Measurements from ENCODE around the gene SLC3A2.
"Not testable (repeated sequence)": the region's sequence is repeated elsewhere in the genome, so short reads cannot be mapped to it uniquely, and the experiment has no call there.

The SLC3A2 gene

DNA sequence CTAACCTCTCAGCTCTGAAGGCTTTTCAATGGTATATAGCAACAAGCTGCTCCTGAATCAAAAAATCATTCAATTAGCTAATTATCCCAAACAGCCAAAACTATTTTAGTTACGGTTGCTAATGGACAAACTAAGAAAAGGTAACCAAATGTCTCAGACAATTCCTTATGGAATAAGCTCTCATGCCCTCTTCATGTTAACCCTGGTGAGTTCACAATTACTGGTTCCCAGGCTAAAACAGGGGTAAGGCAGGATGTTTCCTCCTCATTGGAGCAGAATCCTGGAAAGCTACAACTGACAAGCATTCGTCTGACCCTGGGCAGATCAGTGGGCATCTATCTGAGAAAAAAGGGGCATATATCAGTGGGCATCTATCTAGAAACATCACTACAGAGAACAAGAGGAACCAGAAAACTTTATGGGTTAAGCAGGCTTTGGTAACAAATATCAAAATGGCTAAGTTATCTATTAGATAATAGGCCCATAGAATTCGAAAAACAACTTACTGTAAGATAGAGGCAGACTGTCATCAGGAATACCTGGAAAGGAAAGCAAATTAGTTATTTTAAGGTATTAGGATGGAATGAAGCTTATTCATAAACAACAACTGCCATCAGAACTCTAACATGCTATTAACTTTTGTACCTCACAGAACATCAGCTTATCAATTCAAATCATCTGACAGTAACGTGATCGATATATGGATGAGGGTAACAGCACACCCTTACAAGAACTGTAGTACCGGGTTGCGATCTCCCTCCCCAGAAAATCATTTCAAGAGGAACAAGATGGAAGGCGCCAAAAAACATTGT is 26.5 kb upstream of the SLC3A2 start:
- no peak for DNase-seq (ENCODE audit: low read depth)
- peak overlapping the region; percentile 98 for H3K4me3 ChIP-seq (ENCODE audit: low read length)
- TF ChIP-seq, protein P1, sequence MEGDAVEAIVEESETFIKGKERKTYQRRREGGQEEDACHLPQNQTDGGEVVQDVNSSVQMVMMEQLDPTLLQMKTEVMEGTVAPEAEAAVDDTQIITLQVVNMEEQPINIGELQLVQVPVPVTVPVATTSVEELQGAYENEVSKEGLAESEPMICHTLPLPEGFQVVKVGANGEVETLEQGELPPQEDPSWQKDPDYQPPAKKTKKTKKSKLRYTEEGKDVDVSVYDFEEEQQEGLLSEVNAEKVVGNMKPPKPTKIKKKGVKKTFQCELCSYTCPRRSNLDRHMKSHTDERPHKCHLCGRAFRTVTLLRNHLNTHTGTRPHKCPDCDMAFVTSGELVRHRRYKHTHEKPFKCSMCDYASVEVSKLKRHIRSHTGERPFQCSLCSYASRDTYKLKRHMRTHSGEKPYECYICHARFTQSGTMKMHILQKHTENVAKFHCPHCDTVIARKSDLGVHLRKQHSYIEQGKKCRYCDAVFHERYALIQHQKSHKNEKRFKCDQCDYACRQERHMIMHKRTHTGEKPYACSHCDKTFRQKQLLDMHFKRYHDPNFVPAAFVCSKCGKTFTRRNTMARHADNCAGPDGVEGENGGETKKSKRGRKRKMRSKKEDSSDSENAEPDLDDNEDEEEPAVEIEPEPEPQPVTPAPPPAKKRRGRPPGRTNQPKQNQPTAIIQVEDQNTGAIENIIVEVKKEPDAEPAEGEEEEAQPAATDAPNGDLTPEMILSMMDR (IDR thresholded peaks at IDR 0.05; ENCODE audit: insufficient read depth, low read depth, low read length, missing control alignments) = no peak

DNA sequence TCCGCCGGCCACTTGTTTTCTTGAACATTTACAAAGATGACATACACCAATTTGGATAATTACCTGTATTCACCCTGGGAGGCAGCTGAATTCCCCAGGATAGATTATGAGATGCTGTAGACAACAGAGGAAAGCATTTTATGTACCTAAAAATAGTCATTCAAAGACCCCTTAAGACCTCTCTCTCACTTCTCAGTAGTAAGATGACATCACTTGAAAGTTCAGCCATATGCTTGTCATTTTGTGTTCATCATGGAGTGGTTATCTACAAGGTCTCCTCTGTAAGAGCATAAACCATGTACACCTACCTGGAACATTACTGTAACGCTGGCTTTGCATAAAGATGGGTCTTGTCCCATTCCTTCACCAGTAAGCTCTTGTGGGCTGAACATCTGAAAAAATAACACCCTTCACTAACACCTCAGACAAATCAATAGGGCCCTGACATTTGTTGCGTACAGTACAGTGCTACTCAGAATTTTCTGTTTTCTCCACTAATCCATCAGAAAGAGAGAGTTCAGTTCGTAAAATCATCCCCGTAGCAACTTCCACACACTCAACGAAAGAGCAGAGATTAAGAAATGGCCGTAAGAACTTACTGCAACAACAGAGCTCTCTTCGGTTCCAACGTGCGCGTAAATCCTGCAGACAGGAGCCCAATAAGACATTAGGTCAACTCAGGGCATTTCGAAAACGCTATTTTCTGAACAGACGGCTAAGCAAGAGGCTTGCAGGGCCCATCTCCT is 25.7 kb upstream of the SLC3A2 start:
- peak overlapping the region; percentile 98 for H3K4me3 ChIP-seq (ENCODE audit: low read length)
- no peak for DNase-seq (ENCODE audit: low read depth)
- TF ChIP-seq, protein P1 (IDR thresholded peaks at IDR 0.05; ENCODE audit: insufficient read depth, low read depth, low read length, missing control alignments) = no peak

DNA sequence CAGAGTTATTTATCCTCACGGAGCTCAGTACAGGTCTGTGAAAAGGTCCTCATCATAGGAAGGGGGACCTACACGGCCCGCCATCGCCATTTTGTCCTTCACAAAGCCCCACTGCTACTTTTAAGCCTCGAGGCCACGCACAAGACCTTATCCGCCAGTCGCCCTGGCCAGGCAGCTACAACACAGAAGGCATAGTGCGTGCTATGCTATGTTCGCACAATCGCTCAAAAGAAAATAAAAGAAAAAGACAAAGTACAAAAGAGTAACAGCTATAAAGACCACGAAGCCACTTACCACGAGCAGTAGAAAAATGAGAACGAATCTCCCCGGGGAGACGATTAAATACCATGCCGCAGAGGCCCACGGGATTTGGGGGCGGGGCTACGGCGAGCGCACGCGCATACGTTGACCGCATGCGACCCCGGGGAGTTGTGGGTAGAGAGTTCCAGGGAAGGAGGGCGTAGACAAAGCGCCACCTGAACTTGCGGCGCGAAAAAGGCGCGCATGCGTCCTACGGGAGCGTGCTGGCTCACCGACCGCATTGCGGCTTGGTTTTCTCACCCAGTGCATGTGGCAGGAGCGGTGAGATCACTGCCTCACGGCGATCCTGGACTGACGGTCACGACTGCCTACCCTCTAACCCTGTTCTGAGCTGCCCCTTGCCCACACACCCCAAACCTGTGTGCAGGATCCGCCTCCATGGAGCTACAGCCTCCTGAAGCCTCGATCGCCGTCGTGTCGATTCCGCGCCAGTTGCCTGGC is 24.9 kb upstream of the SLC3A2 start:
- TF ChIP-seq, protein P1 (IDR thresholded peaks at IDR 0.05; ENCODE audit: insufficient read depth, low read depth, low read length, missing control alignments) = no peak
- peak; percentile 99 for DNase-seq (ENCODE audit: low read depth)
- H3K4me3 ChIP-seq (ENCODE audit: low read length) = peak overlapping the region; percentile 98

DNA sequence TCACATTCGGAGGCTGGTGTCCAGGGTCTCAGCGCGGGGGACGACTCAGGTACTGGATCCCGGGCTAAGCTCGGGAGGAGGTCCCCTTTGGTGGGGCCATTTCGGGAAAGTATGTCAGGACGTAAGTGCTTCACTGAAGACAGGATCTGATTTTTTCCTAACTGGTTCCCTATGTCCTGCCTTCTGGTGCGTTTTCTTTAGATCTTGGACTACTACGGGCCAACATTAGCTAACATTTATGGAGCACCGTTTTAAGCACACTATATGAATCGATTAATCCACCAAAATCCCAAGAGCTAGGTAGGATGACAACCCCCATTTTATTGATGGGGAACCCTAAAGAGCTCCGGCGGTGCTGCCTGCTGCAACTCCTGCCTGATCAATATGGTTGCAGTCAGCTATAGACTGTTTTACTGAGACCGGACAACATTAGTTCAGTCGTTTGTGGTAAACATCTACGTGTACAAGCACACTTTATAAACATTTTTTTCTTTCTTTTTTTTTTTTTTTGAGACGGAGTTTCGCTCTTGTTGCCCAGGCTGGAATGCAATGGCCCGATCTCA is 24.3 kb upstream of the SLC3A2 start:
- no peak for DNase-seq (ENCODE audit: low read depth)
- TF ChIP-seq, protein P1 (IDR thresholded peaks at IDR 0.05; ENCODE audit: insufficient read depth, low read depth, low read length, missing control alignments) = no peak
- H3K4me3 ChIP-seq (ENCODE audit: low read length) = peak overlapping the region; percentile 98

DNA sequence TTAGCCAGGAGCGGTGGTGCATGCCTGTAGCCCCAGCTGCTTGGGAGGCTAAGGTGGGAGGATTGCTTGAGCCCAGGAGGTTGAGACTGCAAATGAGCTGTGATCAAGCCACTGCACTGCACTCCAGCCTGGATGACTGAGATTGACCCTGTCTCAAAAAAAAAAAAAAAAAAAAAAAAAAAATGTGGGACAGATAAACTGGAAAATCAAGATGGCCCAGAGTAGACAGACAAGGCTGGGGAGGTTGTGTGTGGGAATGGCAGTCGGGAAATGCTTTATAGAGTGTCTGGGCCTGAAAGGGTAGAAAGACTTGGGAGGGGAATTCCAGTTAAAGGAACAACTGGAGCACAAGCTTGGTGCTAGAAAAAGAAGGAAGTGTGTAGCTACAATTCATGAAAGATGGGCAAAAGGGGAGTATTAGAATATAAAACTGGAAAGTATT is 23.1 kb upstream of the SLC3A2 start:
- TF ChIP-seq, protein P1 (IDR thresholded peaks at IDR 0.05; ENCODE audit: insufficient read depth, low read depth, low read length, missing control alignments) = no peak
- peak; percentile 85 for DNase-seq (ENCODE audit: low read depth)
- peak overlapping the region; percentile 98 for H3K4me3 ChIP-seq (ENCODE audit: low read length)

DNA sequence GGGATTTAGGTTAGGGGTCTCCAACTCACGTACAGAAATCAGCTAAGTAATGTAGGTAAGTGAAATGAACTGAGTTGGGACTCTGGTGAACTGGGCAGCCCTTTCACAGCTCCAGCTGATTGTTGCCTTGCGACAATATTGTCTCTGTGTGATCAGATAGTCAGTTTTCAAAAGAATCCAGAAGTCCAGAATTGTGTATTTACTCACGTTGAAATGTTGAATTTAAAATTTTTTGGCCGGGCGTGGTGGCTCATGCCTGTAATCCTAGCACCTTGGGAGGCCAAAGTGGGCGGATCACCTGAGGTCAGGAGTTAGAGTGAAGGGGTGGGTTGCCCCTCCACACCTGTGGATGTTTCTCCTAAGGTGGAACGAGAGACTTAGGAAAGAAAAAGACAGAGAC is 22.5 kb upstream of the SLC3A2 start:
- DNase-seq (ENCODE audit: low read depth) = no peak
- TF ChIP-seq, protein P1 (IDR thresholded peaks at IDR 0.05; ENCODE audit: insufficient read depth, low read depth, low read length, missing control alignments) = no peak
- H3K4me3 ChIP-seq (ENCODE audit: low read length) = peak overlapping the region; percentile 98

DNA sequence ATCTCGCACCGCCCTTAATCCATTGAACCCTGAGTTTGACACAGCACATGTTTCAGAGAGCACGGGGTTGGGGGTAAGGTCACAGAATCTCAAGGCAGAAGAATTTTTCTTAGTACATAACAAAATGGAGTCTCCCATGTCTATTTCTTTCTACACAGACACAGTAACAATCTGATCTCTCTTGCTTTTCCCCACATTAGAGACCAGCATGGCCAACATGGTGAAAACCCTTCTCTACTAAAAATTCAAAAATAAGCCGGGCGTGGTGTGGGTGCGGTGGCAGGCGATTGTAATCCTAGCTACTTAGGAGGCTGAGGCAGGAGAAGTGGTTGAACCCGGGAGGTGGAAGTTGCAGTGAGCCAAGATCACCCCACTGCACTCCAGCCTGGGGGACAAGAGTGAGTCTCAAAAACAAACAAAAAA is 21.4 kb upstream of the SLC3A2 start:
- H3K4me3 ChIP-seq (ENCODE audit: low read length); DNase-seq (ENCODE audit: low read depth): not testable (repeated sequence)
